Myocyte (in vitro differentiated cells): Measurements from ENCODE around the gene MAPK10. TPM values are rescaled to one million over a fixed set of nuclear protein-coding genes. Genes with fewer than 3 reads are reported as not detected.
"Not testable (repeated sequence)": the region's sequence is repeated elsewhere in the genome, so short reads cannot be mapped to it uniquely, and the experiment has no call there.

Experiments used
- DNase-seq: peaks from one replicate; pipeline ENCODE4 v3.0.0-alpha.2; 2012; ENCODE audit warnings: low read depth
- total RNA-seq: library from RNA; depleted of rRNA; stranded (reverse); fragments of >200 nt; gene quantifications from 2 replicates; pipeline ENCODE4 v1.2.3, GENCODE V29; 2014

Gene MAPK10
- total RNA-seq, 1 donor from 2014 or later, result 27.7 TPM

DNA sequence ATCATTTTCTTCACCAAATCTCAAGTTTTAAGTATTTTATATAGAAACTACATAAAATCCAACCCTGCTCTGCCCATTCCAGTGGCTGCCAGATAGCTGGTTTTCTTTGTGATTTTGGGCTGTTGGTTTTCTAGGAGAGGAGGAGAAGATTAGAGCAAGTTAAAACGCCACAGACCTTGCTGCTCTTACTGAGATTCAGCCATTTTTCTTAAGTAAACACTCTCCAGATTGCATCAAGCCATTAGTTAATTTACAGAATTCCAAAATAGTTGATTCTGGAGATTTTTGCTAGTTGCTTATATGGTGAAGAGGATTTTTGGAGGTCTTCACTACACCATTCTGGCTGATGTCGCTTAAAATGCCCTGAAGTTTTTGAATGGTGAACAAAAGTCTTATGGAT, 366.2 kb downstream of the MAPK10 start:
- no peak for DNase-seq

DNA sequence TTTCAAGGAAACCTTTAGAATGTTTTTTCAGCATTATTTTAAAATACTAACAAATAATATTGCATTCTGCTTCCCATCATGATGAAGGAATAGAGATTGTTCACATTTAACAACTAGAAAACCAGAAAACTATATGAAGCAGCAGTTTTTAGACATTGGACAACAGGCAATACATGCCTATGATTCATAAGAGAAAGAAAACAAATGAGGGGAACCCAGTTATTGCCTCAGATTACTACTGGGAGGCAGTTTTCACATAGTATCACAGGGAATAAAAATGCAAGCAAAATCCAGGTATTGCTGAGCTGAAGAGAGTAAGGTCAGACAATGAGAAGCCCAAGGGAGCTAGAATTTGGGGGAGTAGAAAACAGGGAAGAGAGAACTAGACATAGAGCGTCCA, 373.6 kb downstream of the MAPK10 start:
- no peak for DNase-seq

GRCh38 chr4:85979276-85979675, 380.6 kb downstream of the MAPK10 start:
- no peak for DNase-seq

- DNase-seq, result no peak
Observed at GRCh38 chr4:85970535-85970934, 389.3 kb downstream of the MAPK10 start.

DNA sequence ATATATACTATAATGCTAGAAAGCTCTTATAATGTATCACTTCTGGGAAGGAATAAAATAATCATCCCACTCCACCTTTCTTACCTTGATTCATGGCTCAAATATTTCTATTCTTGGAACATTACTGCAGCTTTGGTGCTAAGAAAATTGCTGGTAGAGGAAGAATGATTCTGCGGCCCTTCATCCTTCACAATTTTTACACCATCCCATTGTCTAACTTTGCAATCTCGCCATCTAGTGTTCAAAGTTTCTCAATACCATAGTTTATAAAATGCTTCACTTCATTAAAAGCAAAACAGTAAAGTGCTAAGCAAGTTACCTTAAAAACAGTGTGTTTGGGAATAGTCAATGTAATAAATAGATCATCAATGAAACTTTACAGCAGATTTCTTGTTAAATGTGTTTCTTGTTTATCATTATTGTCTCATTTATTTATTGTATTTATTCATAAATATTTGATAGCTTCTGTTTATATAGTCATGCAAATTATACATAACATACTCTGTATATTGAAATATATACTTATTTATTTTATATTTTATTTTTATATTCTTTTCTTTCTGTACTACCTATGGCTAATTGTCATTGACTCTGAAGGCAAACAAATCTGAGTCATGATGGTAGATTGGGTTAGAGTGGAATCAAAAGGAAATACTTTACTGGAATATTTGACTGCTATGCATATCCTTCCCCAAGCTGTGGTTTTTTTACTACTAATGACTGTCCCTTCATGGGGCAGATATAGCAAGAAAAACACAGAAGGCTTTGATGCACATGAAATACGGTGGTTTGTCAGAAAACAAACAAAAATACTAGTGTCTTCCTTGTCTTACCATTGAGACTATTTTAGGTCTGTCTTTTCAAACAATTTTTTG, 390.7 kb downstream of the MAPK10 start:
- peak; percentile 84 for DNase-seq

GRCh38 chr4:85967872-85968271, 392.0 kb downstream of the MAPK10 start:
- peak; percentile 12 for DNase-seq

- DNase-seq, result no peak
Observed at GRCh38 chr4:85966373-85966772, 393.5 kb downstream of the MAPK10 start.

GRCh38 chr4:85965529-85965928, 394.3 kb downstream of the MAPK10 start:
- no peak for DNase-seq

DNA sequence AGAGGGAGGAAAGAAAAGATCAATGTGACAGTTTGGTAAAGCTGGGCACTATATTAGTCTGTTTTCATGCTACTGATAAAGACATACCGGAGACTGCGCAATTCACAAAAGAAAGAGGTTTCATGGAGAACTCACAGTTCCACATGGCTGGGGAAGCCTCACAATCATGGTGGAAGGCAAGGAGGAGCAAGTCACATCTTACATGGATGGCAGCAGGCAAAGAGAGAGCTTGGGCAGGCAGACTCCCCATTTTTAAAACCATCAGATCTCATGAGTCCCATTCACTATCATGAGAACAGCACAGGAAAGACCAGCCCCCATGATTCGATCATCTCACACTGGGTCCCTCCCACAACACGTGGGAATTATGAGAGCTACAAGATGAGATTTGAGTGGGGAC, 394.8 kb downstream of the MAPK10 start:
- not testable (repeated sequence) for DNase-seq

DNA sequence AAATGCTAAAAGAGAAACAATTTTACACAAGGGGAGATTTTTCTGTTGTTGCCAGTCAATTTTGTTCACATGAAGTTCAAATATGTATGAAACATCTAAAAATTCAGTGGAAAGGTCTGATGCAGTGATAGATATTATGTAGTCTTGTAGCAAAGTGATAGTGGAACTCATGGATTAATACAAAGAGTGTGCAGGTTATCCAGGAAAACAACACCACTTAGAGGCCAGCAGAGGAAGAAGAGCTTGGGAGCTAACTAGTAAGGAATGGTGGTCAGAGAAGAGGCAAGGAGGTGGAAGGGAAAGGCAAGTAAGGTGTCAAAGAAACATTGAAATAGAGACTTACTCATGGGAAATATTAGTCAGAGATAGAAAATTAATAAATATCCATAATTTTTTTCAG, 395.6 kb downstream of the MAPK10 start:
- DNase-seq, result no peak

- DNase-seq, result no peak
Observed at GRCh38 chr4:85963231-85963630, 396.6 kb downstream of the MAPK10 start.

- DNase-seq, result no peak
Observed at GRCh38 chr4:85961887-85962286, 398.0 kb downstream of the MAPK10 start.

DNA sequence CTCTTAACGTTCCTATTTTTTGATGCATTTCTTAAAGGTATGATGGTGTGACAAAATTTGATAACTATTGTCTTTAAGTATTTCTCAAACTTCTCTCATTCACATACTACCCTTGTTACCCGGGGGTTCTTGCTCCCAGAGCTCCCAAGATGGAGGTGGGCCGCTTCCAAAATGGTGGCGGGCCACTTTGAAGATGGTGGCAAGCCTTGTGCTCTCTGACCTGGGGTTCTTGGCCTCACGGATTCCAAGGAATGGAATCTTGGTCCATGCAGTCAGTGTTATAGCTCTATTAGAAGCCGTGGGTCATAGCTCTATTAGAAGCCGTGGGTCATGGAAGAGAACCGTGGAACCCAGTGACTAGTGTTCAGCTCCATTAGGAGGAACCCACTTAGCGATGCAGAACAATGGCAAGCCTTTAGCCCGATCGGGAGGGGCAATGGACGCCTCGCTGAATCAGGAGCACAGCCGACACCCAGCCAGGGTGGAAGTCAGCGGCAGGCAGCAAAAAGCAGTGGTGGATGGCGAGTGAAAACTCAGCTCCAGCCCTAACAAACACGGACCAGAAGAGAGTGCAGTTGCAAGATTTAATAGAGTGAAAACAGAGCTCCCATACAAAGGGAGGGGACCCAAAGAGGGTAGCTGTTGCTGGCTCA, 403.4 kb downstream of the MAPK10 start:
- no peak for DNase-seq

GRCh38 chr4:85955620-85956292, 404.1 kb downstream of the MAPK10 start:
- DNase-seq, result no peak

DNA sequence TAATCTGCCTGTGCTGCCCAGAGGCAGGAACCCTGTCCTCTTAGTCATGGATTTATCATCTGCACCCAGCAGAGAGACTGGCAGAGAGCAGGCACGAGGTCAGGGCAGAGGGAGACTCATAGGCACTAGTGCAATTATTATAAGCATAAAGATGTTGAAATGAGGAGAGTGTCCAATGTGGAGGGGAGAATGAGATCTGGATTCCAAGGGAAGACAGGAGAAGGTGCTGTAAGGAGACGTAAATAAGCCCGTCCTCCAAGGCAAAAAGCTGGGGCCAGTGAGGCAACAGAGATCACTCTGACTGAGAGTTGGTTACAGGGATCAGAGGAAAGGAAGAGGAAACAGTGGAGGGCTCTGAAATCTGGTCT, 406.2 kb downstream of the MAPK10 start:
- DNase-seq, result peak; percentile 70

GRCh38 chr4:85952972-85953650, 406.7 kb downstream of the MAPK10 start:
- DNase-seq, result peak; percentile 61

- DNase-seq, result peak; percentile 47
Observed at GRCh38 chr4:85952528-85952927, 407.3 kb downstream of the MAPK10 start.

DNA sequence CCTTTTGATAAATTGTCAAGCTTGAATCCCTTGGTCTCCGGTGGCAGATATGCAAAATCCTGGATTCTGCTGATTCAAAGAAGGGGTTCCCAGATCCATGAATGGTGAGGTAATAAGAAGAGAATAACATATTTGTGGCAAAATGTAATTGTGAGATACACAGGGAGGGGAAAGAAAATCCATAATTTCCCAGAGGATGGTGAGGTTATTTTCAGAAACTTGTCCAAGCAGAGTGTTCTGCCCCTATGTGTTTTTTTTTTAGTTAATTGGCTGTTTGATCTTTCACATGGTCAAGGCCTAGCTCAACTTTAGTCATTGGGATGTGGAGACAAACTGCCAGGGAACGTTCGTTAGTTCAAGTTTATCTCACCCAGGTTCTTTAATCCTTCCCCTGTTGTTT, 408.8 kb downstream of the MAPK10 start:
- no peak for DNase-seq

DNA sequence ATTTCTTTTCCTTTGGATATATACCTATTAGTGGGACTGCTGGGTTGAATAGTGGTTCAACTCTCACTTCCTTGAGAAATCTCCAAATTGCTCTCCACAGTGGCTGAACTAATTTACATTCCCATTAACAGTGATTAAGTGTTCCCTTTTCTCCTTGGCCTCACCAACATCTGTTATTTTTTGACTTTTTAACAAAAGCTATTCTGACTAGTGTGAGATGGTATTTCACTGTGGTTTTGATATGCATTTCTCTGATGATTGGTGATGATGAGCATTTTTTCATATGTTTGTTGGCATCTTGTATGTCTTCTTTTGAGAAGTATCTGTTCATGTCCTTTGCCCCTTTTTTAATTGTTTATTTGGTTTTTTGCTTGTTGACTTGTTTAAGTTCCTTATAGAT, 413.0 kb downstream of the MAPK10 start:
- DNase-seq, result no peak

- no peak for DNase-seq
Observed at GRCh38 chr4:85942107-85942506, 417.7 kb downstream of the MAPK10 start.

DNA sequence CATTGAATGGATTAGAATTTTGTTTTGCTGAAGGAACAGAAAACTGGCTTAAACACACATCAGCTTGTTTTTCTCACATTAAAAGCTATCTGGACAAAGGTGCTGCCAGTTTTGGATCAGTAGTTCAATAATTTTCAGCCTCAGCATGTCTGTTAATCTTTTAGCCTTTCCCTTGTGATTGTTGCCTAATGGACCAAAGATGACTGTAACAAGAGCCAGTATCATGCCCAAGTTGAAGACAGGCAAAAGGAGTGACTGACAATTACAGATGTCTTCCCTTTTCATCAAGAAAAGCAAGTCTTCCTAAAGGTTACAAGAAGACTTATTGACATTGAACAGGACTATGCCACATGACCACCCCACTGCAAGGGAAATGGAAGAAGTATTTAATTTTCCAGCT, 419.7 kb downstream of the MAPK10 start:
- DNase-seq, result no peak
